Common myeloid progenitor, CD34-positive (primary cell): ENCODE measurements around the gene C1QTNF12.

Experiments used
- CTCF ChIA-PET: fragments of 350-600 bp; sonication (Branson Sonifier 250); formaldehyde crosslinking; loops from one replicate; lab custom pipeline; 2021; ENCODE audit warnings: antibody characterized with exemption; lab: Charles Lee
- POLR2A ChIA-PET: fragments of 350-600 bp; sonication (Branson Sonifier 250); formaldehyde crosslinking; loops from one replicate; lab custom pipeline; 2021; ENCODE audit warnings: antibody characterized with exemption; lab: Charles Lee
- DNase-seq, 3 donors: peaks; one replicate each; pipeline versions ENCODE4 v3.0.0 to v3.0.0-alpha.2; 2013
- H3K27ac ChIP-seq, 2 experiments: 1 replicate in 1 of 2; 2 replicates in 1 of 2; pipeline ENCODE4 v1.7.0; 2013; ENCODE audit warnings: inconsistent platforms in 2 of 2, low read length in 2 of 2, mild to moderate bottlenecking in 2 of 2, low read depth in 1 of 2, moderate library complexity in 1 of 2; ENCODE audit not compliant: severe bottlenecking in 2 of 2, insufficient read depth in 1 of 2, poor library complexity in 1 of 2
- H3K27me3 ChIP-seq, 5 experiments: replicated peaks in 2 of 5; 1 replicate in 3 of 5; 2 replicates in 2 of 5; pipeline versions ENCODE4 v1.6.1 to v1.7.0; 2013; ENCODE audit warnings: low read length in 4 of 5, mild to moderate bottlenecking in 2 of 5, moderate library complexity in 2 of 5, inconsistent platforms in 1 of 5; ENCODE audit not compliant: insufficient read depth in 5 of 5, control insufficient read depth in 4 of 5
- H3K36me3 ChIP-seq, 4 experiments: 1 replicate in 2 of 4; 2 replicates in 2 of 4; pipeline versions ENCODE4 v1.6.1 to v1.7.0; 2013; ENCODE audit warnings: low read length in 3 of 4, control low read depth in 1 of 4, mild to moderate bottlenecking in 1 of 4; ENCODE audit not compliant: control insufficient read depth in 4 of 4, insufficient read depth in 4 of 4
- H3K4me1 ChIP-seq, 4 experiments: 1 replicate in 3 of 4; 2 replicates in 1 of 4; pipeline versions ENCODE4 v1.6.1 to v1.7.1; 2013; ENCODE audit warnings: low read length in 3 of 4, mild to moderate bottlenecking in 3 of 4, control low read depth in 1 of 4, inconsistent platforms in 1 of 4, moderate library complexity in 1 of 4; ENCODE audit not compliant: control insufficient read depth in 4 of 4, insufficient read depth in 4 of 4; ENCODE audit errors: control extremely low read depth in 1 of 4
- H3K4me3 ChIP-seq, 7 experiments: 1 replicate in 4 of 7; 2 replicates in 3 of 7; pipeline versions ENCODE4 v1.5.1 to v1.7.0; 2013; ENCODE audit warnings: mild to moderate bottlenecking in 7 of 7, low read length in 6 of 7, moderate library complexity in 6 of 7, inconsistent platforms in 2 of 7, low read depth in 2 of 7, control low read depth in 1 of 7; ENCODE audit not compliant: insufficient read depth in 4 of 7, control insufficient read depth in 1 of 7; ENCODE audit errors: extremely low read depth in 1 of 7
- H3K9me3 ChIP-seq, 5 experiments: 1 replicate in 4 of 5; 2 replicates in 1 of 5; pipeline versions ENCODE4 v1.6.1 to v1.7.1; 2013; ENCODE audit warnings: low read length in 4 of 5, mild to moderate bottlenecking in 2 of 5, inconsistent platforms in 1 of 5, low read depth in 1 of 5, moderate library complexity in 1 of 5; ENCODE audit not compliant: control insufficient read depth in 4 of 5, insufficient read depth in 2 of 5; ENCODE audit errors: control extremely low read depth in 1 of 5
- WGBS: methylation state at CpG from one replicate; pipeline ENCODE4 v1.1.5; 2013; ENCODE audit not compliant: insufficient coverage; 5-methylcytosine and 5-hydroxymethylcytosine counted together

C1QTNF12 gene

DNA sequence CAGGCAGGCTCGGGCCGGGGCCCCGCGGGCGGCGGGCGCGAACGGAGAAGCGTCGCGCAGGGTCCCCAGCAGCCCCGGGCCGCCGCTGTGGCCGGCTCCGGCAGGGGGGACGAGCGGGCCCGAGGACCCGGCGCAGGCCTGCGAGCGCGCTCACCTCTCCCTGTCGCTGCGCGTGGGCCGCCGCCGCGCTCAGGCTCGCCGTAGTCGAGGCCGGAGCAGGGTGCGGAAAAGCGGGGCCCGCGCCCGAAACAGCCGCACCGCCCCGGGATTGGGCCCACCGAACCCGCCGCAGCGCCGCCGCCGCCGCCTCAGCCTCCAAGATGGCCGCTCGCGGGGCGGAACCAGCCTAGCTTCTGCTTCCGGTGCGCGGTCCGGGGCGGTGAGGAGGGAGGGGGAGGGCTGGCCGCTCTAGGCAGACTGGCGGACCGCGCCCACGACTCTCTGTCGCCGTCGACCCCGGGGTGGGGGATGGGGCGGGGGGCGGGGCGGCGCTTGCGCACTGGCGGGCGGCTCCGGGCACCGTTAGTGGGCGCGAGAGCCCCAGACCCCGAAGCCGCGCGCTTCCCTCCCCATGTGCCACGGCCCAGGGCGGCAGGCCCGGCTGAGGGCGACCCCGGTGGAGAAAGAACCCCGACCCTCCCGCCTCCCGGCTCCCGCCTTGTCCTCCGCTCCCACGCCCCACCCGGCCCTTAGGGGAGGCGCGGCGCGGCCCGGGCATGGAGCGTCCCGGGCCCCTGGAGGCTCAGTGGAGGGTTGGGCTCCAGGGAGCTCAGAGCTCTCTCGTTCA, 27.2 kb upstream of the C1QTNF12 start, which contains the start of gene UBE2J2:
Gene UBE2J2 (minus strand): TSS at position 343 of the 787 bp plus-strand sequence. CDS start 5,862 bp downstream, outside the sequence.
- WGBS = 0% methylated on average over 60 of the region's 105 CpGs
- no peaks in the 10 kb centered on the region for H3K27me3 ChIP-seq
- peaks cover 4 to 34% (median 26%) of the 10 kb centered on the region in 4 experiments for H3K4me1 ChIP-seq
- H3K4me3 ChIP-seq = peak within 1 kb of the TSS; percentile 81 to 96 (median 89)
- POLR2A ChIA-PET = interaction anchor here (1.0 kb wide), 1 partner anchor 10 kb away, joined by 8 read pairs; no protein-coding TSS in a partner anchor
- CTCF ChIA-PET = interaction anchor here (1.2 to 1.4 kb wide), 2 partner anchors 17 to 18 kb away, joined by 4 to 5 read pairs; no protein-coding TSS in a partner anchor
- H3K27ac ChIP-seq = peak within 1 kb of the TSS; percentile 66 to 89
- DNase-seq = peak; percentile 93 to 97 (median 96)
- no peaks in the 10 kb centered on the region for H3K9me3 ChIP-seq
- peaks cover 0 to 22% (median 2%) of the 10 kb centered on the region in 4 experiments for H3K36me3 ChIP-seq

DNA sequence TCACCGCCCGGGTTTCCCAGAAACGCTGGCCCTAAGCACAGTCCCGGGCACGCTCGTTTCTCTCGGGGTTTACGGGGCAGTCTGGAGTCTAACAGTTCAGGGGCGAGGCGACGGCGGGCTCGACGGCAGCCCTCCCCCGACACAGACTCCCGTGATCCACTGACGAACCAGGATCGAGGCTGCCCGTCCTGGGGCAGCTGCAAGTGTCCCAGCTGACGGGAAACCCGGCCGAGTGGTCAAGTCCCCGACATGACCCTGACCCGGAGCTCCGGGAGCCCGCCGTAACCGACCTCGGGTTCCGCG, 26.6 kb upstream of the C1QTNF12 start:
- CTCF ChIA-PET = interaction anchor here (1.2 to 1.4 kb wide), 2 partner anchors 17 to 19 kb away, joined by 4 to 5 read pairs; no protein-coding TSS in a partner anchor
- 0% methylated on average over 31 of the region's 31 CpGs for WGBS

DNA sequence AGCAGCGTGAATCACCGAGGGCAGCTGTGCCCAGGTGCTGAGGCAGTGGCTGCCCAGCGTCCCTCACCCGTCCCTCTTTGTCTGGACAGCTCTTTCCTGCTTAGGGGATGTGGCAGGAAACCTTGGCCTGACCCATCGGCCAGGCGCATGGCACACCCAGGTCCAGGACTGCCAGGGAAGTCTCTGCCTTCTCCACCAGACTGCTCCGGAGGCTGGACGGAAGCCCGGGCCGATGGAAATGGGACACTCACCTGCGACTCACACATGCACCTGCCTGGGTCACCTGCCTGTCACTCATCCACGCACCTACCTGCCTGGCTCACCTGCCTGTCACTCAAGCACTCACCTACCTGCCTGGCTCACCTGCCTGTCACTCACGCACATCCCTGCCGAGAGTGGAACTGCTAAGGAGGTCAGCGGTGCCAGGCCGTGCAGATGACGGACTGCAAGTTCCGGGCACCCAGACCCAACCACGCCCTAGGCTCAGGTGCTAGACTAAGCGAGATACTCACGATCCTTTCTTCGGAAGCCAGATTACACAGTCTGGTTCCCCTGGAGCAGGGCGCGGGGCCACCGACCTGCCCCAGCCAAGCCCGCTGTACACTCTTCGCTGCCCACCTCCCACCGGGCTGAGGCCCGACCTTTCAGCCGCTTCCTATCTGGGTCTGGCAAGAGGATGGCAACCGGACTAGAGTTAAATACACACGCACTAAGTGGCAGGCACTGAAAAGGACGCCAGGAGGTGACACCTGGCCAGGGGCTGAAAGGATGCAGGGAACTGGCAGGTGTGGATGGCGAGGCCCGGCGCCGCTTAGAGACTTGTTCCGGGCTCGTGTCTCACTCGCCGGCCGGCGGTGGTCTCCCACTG, 26.1 kb upstream of the C1QTNF12 start:
- Histone ChIP-seq H3K36me3 (peaks cover 5 to 33% (median 7%) of the 10 kb centered on the region in 4 experiments), H3K27ac (peak overlapping the region; percentile 66 to 89), H3K27me3 (no peaks in the 10 kb centered on the region), H3K4me3 (peak overlapping the region; percentile 81 to 96 (median 89)), H3K9me3 (no peaks in the 10 kb centered on the region), H3K4me1 (peaks cover 4 to 34% (median 26%) of the 10 kb centered on the region in 4 experiments)
- CTCF ChIA-PET = interaction anchor here (1.4 to 2.1 kb wide), 3 partner anchors 10 to 18 kb away, joined by 4 to 10 read pairs (median 5); no protein-coding TSS in a partner anchor
- no peak for DNase-seq
- POLR2A ChIA-PET = interaction anchor here (1.0 kb wide), 1 partner anchor 9 kb away, joined by 8 read pairs; no protein-coding TSS in a partner anchor
- WGBS = 51% methylated on average over 41 of the region's 43 CpGs

More for the DNA sequence above, 26.6 kb upstream of the C1QTNF12 start:
- H3K27me3 ChIP-seq = no peaks in the 10 kb centered on the region
- H3K36me3 ChIP-seq = peaks cover 3 to 28% (median 4%) of the 10 kb centered on the region in 4 experiments
- peak overlapping the region; percentile 81 to 96 (median 89) for H3K4me3 ChIP-seq
- peaks cover 4 to 34% (median 26%) of the 10 kb centered on the region in 4 experiments for H3K4me1 ChIP-seq
- POLR2A ChIA-PET = interaction anchor here (1.0 kb wide), 1 partner anchor 9 kb away, joined by 8 read pairs; no protein-coding TSS in a partner anchor
- peak overlapping the region; percentile 66 to 89 for H3K27ac ChIP-seq
- no peaks in the 10 kb centered on the region for H3K9me3 ChIP-seq
- DNase-seq = no peak

DNA sequence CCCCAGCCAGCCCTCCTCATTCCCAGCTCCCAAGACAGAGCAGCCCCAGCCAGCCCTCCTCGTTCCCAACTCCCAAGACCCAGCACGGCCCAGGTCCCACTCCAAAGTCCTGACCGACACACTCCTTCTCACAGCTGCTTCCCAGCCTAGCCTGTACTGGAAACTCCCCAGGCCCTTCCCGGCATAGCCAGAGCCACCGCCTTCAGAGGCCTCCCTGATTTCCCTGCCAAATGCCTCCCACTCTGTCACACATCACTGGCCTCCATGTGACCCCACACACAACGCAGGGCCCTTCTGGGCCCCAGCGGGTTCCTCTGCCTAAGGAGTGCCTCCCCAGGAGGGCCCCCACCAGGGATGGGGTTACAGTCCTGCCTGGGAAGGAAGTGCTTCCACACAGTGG, 24.3 kb upstream of the C1QTNF12 start:
- WGBS = 94% methylated on average over 5 of the region's 7 CpGs
- POLR2A ChIA-PET = no interaction called here
- CTCF ChIA-PET = interaction anchor here (1.6 to 2.1 kb wide), 3 partner anchors 8 to 20 kb away, joined by 4 to 10 read pairs (median 7); no protein-coding TSS in a partner anchor
- no peaks in the 10 kb centered on the region for H3K9me3 ChIP-seq
- no peak overlapping the region for H3K4me3 ChIP-seq
- no peak for DNase-seq
- H3K4me1 ChIP-seq = peaks cover 4 to 34% (median 26%) of the 10 kb centered on the region in 4 experiments
- H3K27ac ChIP-seq = peak overlapping the region; percentile 15 to 33
- no peaks in the 10 kb centered on the region for H3K27me3 ChIP-seq
- H3K36me3 ChIP-seq = peaks cover 7 to 44% (median 15%) of the 10 kb centered on the region in 4 experiments

DNA sequence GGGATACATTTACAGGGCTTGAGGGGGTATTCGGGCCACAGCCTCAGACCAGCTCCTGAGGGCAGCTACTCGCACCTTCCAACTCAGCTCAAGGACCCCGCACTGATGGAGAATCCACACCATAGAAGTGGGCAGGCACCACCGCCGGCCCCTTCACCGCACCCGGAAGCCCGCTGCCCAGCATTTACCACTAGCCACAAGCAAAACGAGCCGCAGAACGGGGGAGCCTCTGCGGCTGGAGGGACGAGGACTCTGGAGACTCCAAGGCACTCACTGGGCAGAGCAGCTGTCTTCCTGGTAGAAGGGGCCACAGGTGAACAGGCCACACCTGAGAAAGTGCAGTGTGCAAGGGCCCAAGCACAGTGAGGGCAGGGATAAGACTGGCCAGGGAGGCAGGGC, 21.8 kb upstream of the C1QTNF12 start:
- peaks cover 9 to 63% (median 30%) of the 10 kb centered on the region in 4 experiments for H3K36me3 ChIP-seq
- H3K9me3 ChIP-seq = no peaks in the 10 kb centered on the region
- H3K27ac ChIP-seq = peak overlapping the region in 1 of 2 experiments; percentile 1
- peaks cover 4 to 24% (median 17%) of the 10 kb centered on the region in 4 experiments for H3K4me1 ChIP-seq
- ChIA-PET CTCF (interaction anchor here (1.2 kb wide), 1 partner anchor 147 kb away, joined by 3 read pairs; no protein-coding TSS in a partner anchor), POLR2A (no interaction called here)
- H3K4me3 ChIP-seq = no peak overlapping the region
- no peaks in the 10 kb centered on the region for H3K27me3 ChIP-seq
- no peak for DNase-seq
- 97% methylated on average over 13 of the region's 13 CpGs for WGBS

DNA sequence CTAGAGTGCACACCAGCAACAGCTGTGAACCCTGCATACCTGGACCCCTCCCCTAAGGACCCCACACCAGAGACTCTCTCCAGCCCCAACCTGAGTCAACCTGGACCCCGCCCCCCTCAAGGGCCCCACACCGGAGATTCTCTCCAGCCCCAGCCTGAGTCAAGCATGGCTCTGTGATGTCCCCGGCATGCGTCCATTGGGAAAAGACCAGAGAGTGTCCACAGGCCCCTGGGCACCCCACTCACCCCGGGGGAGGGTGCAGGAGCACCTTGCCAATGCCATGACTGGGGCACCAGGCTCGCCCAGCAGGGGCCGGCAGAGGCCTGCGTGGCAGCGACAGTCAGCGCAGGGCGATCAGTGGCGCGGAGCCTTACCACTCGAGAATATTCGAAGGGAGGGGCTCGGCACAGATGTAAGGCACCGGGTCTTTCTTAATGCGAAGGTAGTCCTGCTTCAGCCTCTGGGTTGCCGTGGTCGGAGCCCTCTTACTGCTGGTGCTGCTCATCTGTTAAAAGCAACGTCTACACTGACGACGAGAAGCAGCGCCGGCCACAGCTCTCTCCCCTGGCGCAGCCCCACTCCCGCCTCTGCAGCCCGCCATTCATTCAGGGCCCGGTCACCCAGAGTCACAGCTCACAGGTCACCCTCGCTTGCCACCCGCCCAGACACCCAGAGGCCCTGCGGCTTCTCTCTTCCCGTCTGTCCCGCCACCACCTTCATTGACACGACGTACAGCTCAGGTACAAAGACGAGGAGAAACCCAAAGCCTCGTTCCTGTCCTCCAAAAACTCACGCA, 21.2 kb upstream of the C1QTNF12 start:
- CTCF ChIA-PET = interaction anchor here (1.2 kb wide), 1 partner anchor 146 kb away, joined by 3 read pairs; no protein-coding TSS in a partner anchor
- Histone ChIP-seq H3K4me3 (no peak overlapping the region), H3K9me3 (no peaks in the 10 kb centered on the region), H3K4me1 (peaks cover 4 to 19% (median 13%) of the 10 kb centered on the region in 4 experiments), H3K27me3 (no peaks in the 10 kb centered on the region), H3K36me3 (peaks cover 9 to 69% (median 34%) of the 10 kb centered on the region in 4 experiments), H3K27ac (no peak overlapping the region)
- POLR2A ChIA-PET = interaction anchor here (0.6 kb wide), 1 partner anchor 196 kb away, joined by 4 read pairs; no protein-coding TSS in a partner anchor
- 97% methylated on average over 37 of the region's 39 CpGs for WGBS
- DNase-seq = no peak
